ENCODE data around the gene ERLIN1.

ERLIN1 gene

DNA sequence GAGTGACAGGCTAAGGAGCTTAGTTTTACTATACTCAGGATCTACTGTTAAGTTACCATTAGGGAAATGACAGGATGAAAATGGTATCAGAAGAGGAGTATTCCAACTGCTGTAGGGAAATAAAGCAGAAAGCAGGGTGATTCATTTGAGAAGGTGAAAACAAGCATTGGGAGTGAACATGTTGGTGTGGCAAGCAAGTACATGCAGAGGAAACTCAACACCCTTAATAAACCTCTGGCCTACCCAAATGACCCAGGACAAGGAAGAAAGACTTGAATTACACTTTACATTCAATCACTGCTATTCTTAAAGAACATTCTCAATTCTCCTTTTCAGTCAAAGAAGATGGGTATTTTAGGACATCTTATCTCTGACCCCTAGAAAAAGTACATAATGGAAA, 28.7 kb downstream of the ERLIN1 start:
- Histone ChIP-seq H3K9me2 (replicated peaks; ENCODE audit: low read depth, low read length) (no peaks in the 10 kb centered on the region), H3K36me3 (ENCODE audit: insufficient read depth, low read length) (peaks cover 91% of the 10 kb centered on the region), H2AFZ (ENCODE audit: low read length) (no peak overlapping the region), H3K27me3 (ENCODE audit: insufficient read depth, low read length, poor library complexity, severe bottlenecking) (no peaks in the 10 kb centered on the region), H3K79me2 (ENCODE audit: insufficient read depth, low read length) (peaks cover 54% of the 10 kb centered on the region), H4K20me1 (ENCODE audit: insufficient read depth, low read length, poor library complexity, severe bottlenecking) (peaks cover 50% of the 10 kb centered on the region), H3K4me1 (ENCODE audit: insufficient read depth, low read length, poor library complexity, severe bottlenecking) (no peaks in the 10 kb centered on the region), H3K4me3 (ENCODE audit: low read length, poor library complexity, severe bottlenecking) (no peak overlapping the region), H3K9ac (ENCODE audit: low read depth, low read length, poor library complexity, severe bottlenecking) (no peak overlapping the region), H3K9me3 (ENCODE audit: insufficient read depth, low read depth, low read length) (no peaks in the 10 kb centered on the region), H3F3A (ENCODE audit: low read depth) (no peaks in the 10 kb centered on the region), H3K4me2 (ENCODE audit: low read depth, low read length, poor library complexity, severe bottlenecking) (no peak overlapping the region)
- TF ChIP-seq, protein P1, sequence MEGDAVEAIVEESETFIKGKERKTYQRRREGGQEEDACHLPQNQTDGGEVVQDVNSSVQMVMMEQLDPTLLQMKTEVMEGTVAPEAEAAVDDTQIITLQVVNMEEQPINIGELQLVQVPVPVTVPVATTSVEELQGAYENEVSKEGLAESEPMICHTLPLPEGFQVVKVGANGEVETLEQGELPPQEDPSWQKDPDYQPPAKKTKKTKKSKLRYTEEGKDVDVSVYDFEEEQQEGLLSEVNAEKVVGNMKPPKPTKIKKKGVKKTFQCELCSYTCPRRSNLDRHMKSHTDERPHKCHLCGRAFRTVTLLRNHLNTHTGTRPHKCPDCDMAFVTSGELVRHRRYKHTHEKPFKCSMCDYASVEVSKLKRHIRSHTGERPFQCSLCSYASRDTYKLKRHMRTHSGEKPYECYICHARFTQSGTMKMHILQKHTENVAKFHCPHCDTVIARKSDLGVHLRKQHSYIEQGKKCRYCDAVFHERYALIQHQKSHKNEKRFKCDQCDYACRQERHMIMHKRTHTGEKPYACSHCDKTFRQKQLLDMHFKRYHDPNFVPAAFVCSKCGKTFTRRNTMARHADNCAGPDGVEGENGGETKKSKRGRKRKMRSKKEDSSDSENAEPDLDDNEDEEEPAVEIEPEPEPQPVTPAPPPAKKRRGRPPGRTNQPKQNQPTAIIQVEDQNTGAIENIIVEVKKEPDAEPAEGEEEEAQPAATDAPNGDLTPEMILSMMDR (conservative IDR thresholded peaks at IDR 0.05; ENCODE audit: low read length), result no peak
- TF ChIP-seq EZH2phosphoT487 (IDR thresholded peaks at IDR 0.05; ENCODE audit: borderline replicate concordance), result no peak

GRCh38 chr10:100155936-100156335, 29.9 kb downstream of the ERLIN1 start:
- Histone ChIP-seq H3K9me2 (replicated peaks; ENCODE audit: low read depth, low read length) (no peaks in the 10 kb centered on the region), H3K4me3 (ENCODE audit: low read length, poor library complexity, severe bottlenecking) (no peak overlapping the region), H3K4me2 (ENCODE audit: low read depth, low read length, poor library complexity, severe bottlenecking) (no peak overlapping the region), H3K27me3 (ENCODE audit: insufficient read depth, low read length, poor library complexity, severe bottlenecking) (no peaks in the 10 kb centered on the region), H3K9me3 (ENCODE audit: insufficient read depth, low read depth, low read length) (no peaks in the 10 kb centered on the region), H3K4me1 (ENCODE audit: insufficient read depth, low read length, poor library complexity, severe bottlenecking) (no peaks in the 10 kb centered on the region), H3F3A (ENCODE audit: low read depth) (no peaks in the 10 kb centered on the region), H3K36me3 (ENCODE audit: insufficient read depth, low read length) (peaks cover 93% of the 10 kb centered on the region), H4K20me1 (ENCODE audit: insufficient read depth, low read length, poor library complexity, severe bottlenecking) (peaks cover 40% of the 10 kb centered on the region), H3K79me2 (ENCODE audit: insufficient read depth, low read length) (peaks cover 44% of the 10 kb centered on the region), H3K9ac (ENCODE audit: low read depth, low read length, poor library complexity, severe bottlenecking) (no peak overlapping the region), H2AFZ (ENCODE audit: low read length) (no peak overlapping the region)
- TF ChIP-seq, protein P1 (conservative IDR thresholded peaks at IDR 0.05; ENCODE audit: low read length), result no peak
- TF ChIP-seq EZH2phosphoT487 (IDR thresholded peaks at IDR 0.05; ENCODE audit: borderline replicate concordance), result no peak

GRCh38 chr10:100154666-100155065, 31.2 kb downstream of the ERLIN1 start:
- no peak overlapping the region for H3K4me2 ChIP-seq (ENCODE audit: low read depth, low read length, poor library complexity, severe bottlenecking)

More at GRCh38 chr10:100154666-100155065, 31.2 kb downstream of the ERLIN1 start:
- peaks cover 32% of the 10 kb centered on the region for H3K79me2 ChIP-seq (ENCODE audit: insufficient read depth, low read length)
- TF ChIP-seq, protein P1 (conservative IDR thresholded peaks at IDR 0.05; ENCODE audit: low read length), result no peak
- no peak for TF ChIP-seq EZH2phosphoT487 (IDR thresholded peaks at IDR 0.05; ENCODE audit: borderline replicate concordance)
- H3K9ac ChIP-seq (ENCODE audit: low read depth, low read length, poor library complexity, severe bottlenecking), result no peak overlapping the region
- peaks cover 34% of the 10 kb centered on the region for H4K20me1 ChIP-seq (ENCODE audit: insufficient read depth, low read length, poor library complexity, severe bottlenecking)
- no peak overlapping the region for H2AFZ ChIP-seq (ENCODE audit: low read length)
- peaks cover 96% of the 10 kb centered on the region for H3K36me3 ChIP-seq (ENCODE audit: insufficient read depth, low read length)
- H3K27me3 ChIP-seq (ENCODE audit: insufficient read depth, low read length, poor library complexity, severe bottlenecking), result no peaks in the 10 kb centered on the region
- H3K4me1 ChIP-seq (ENCODE audit: insufficient read depth, low read length, poor library complexity, severe bottlenecking), result no peaks in the 10 kb centered on the region
- no peaks in the 10 kb centered on the region for H3F3A ChIP-seq (ENCODE audit: low read depth)
- H3K9me3 ChIP-seq (ENCODE audit: insufficient read depth, low read depth, low read length), result no peaks in the 10 kb centered on the region
- no peak overlapping the region for H3K4me3 ChIP-seq (ENCODE audit: low read length, poor library complexity, severe bottlenecking)
- H3K9me2 ChIP-seq (replicated peaks; ENCODE audit: low read depth, low read length), result no peaks in the 10 kb centered on the region

All from Loucy (cell line).